Activated naive CD8-positive, alpha-beta T cell treated with anti-CD3 and anti-CD28 coated beads for 36 hours (primary cell): ENCODE results near the gene ENHO. TPM values are rescaled to one million over a fixed set of nuclear protein-coding genes. Genes with fewer than 3 reads are reported as not detected.
"Not testable (repeated sequence)": the region's sequence is repeated elsewhere in the genome, so short reads cannot be mapped to it uniquely, and the experiment has no call there.

Experiments used
- DNase-seq: peaks from one replicate; pipeline ENCODE4 v3.0.0; 2021
- H3K27ac Mint-ChIP-seq: one replicate; pipeline ENCODE4 v1.8.0; 2022; ENCODE audit warnings: mild to moderate bottlenecking, moderate library complexity, mixed read lengths
- H3K27me3 Mint-ChIP-seq: one replicate; pipeline ENCODE4 v1.8.0; 2022; ENCODE audit warnings: mild to moderate bottlenecking, mixed read lengths
- H3K36me3 Mint-ChIP-seq: one replicate; pipeline ENCODE4 v1.8.0; 2021; ENCODE audit warnings: mild to moderate bottlenecking, mixed read lengths
- H3K4me1 Mint-ChIP-seq: one replicate; pipeline ENCODE4 v1.8.0; 2021; ENCODE audit warnings: mixed read lengths
- H3K4me3 Mint-ChIP-seq: one replicate; pipeline ENCODE4 v1.8.0; 2022; ENCODE audit warnings: mild to moderate bottlenecking, moderate library complexity, mixed read lengths
- H3K9me3 Mint-ChIP-seq: one replicate; pipeline ENCODE4 v1.8.0; 2022; ENCODE audit warnings: mixed read lengths
- total RNA-seq, 2 experiments: library from RNA; stranded (reverse); gene quantifications; one replicate each; pipeline ENCODE4 v1.2.3, GENCODE V29; 2021

Gene ENHO
- total RNA-seq, 2 experiments from 2014 or later = 0.27 TPM; not detected in 1

GRCh38 chr9:34550681-34551270, 28.0 kb upstream of the ENHO start:
- Mint-ChIP-seq H3K4me3 (no peak overlapping the region), H3K27me3 (peaks cover 21% of the 10 kb centered on the region), H3K4me1 (no peaks in the 10 kb centered on the region), H3K27ac (no peak overlapping the region), H3K36me3 (no peaks in the 10 kb centered on the region), H3K9me3 (no peaks in the 10 kb centered on the region)
- no peak for DNase-seq

- no peak overlapping the region for H3K27ac Mint-ChIP-seq
- no peak overlapping the region for H3K4me3 Mint-ChIP-seq
- peaks cover 21% of the 10 kb centered on the region for H3K27me3 Mint-ChIP-seq
- H3K36me3 Mint-ChIP-seq = no peaks in the 10 kb centered on the region
- DNase-seq = no peak
- no peaks in the 10 kb centered on the region for H3K4me1 Mint-ChIP-seq
- no peaks in the 10 kb centered on the region for H3K9me3 Mint-ChIP-seq
These were observed 27.4 kb upstream of the ENHO start for GRCh38 chr9:34550016-34550680.

- no peak for DNase-seq
- no peaks in the 10 kb centered on the region for H3K4me1 Mint-ChIP-seq
- H3K27ac Mint-ChIP-seq = no peak overlapping the region
- no peaks in the 10 kb centered on the region for H3K9me3 Mint-ChIP-seq
- no peak overlapping the region for H3K4me3 Mint-ChIP-seq
- H3K27me3 Mint-ChIP-seq = peaks cover 17% of the 10 kb centered on the region
- H3K36me3 Mint-ChIP-seq = no peaks in the 10 kb centered on the region
These were observed 26.6 kb upstream of the ENHO start for GRCh38 chr9:34549407-34549732.

GRCh38 chr9:34547960-34548611, 25.3 kb upstream of the ENHO start:
- H3K4me3 Mint-ChIP-seq = no peak overlapping the region
- H3K4me1 Mint-ChIP-seq = no peaks in the 10 kb centered on the region
- DNase-seq = peak; percentile 37
- no peaks in the 10 kb centered on the region for H3K9me3 Mint-ChIP-seq
- no peaks in the 10 kb centered on the region for H3K36me3 Mint-ChIP-seq
- peaks cover 17% of the 10 kb centered on the region for H3K27me3 Mint-ChIP-seq
- no peak overlapping the region for H3K27ac Mint-ChIP-seq

- DNase-seq = peak; percentile 60
- Mint-ChIP-seq H3K36me3 (no peaks in the 10 kb centered on the region), H3K9me3 (no peaks in the 10 kb centered on the region), H3K4me1 (no peaks in the 10 kb centered on the region), H3K27me3 (peaks cover 17% of the 10 kb centered on the region), H3K27ac (no peak overlapping the region), H3K4me3 (no peak overlapping the region)
These were observed 24.3 kb upstream of the ENHO start for GRCh38 chr9:34546834-34547827.

GRCh38 chr9:34546102-34546833, 23.5 kb upstream of the ENHO start:
- Mint-ChIP-seq H3K27me3 (peaks cover 17% of the 10 kb centered on the region), H3K4me3 (no peak overlapping the region), H3K4me1 (no peaks in the 10 kb centered on the region), H3K9me3 (no peaks in the 10 kb centered on the region), H3K27ac (no peak overlapping the region), H3K36me3 (no peaks in the 10 kb centered on the region)
- no peak for DNase-seq

DNA sequence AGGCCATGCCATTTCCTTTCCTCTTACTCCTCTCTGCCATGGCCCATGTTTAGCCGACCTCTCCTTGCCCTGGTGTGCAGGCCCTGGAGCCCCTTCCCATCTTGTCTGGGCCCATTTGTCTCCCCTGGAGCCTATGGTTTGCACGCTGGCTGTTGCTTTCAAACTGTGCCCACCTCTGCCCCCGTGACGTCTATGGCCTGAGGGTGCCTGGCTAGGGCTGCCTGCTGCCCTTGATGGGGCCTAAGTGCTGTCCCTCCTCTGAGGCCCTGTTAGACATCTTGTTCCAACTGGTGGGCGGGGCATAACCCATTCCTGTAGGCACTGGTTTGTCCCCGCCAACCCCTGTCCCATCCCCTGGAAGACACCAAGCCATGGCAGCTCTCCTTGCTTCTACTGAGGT, 22.7 kb upstream of the ENHO start:
- Mint-ChIP-seq H3K4me1 (no peaks in the 10 kb centered on the region), H3K9me3 (no peaks in the 10 kb centered on the region), H3K36me3 (no peaks in the 10 kb centered on the region), H3K4me3 (no peak overlapping the region), H3K27ac (no peak overlapping the region), H3K27me3 (peaks cover 17% of the 10 kb centered on the region)
- DNase-seq = no peak

- Mint-ChIP-seq H3K27me3 (peaks cover 17% of the 10 kb centered on the region), H3K9me3 (no peaks in the 10 kb centered on the region)
These were observed 21.2 kb upstream of the ENHO start for GRCh38 chr9:34544035-34544434.

DNA sequence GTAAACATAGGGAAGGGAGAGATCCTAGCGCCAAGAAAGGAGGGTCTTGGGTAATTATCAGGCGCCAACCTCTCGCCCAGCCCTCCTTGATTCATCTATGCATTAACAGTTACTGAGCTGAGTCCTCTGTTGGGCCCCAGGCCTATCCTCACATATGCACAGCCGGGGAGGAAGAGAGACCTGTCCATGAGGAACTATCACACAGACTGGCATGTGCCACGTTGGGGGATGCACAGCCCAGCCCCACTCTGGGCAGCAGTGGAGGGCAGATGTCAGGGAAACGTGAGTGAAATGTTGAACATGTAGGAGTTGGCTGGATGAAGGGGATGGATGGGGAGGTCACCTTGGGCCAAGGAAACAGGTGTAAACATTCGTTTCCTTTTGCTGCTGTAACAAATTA, 18.8 kb upstream of the ENHO start:
- Mint-ChIP-seq H3K9me3 (no peaks in the 10 kb centered on the region), H3K4me3 (no peak overlapping the region), H3K27me3 (peaks cover 5% of the 10 kb centered on the region), H3K36me3 (no peaks in the 10 kb centered on the region), H3K4me1 (no peaks in the 10 kb centered on the region), H3K27ac (no peak overlapping the region)
- DNase-seq = no peak

More at GRCh38 chr9:34544035-34544434, 21.2 kb upstream of the ENHO start:
- Mint-ChIP-seq H3K4me1 (no peaks in the 10 kb centered on the region), H3K36me3 (no peaks in the 10 kb centered on the region), H3K4me3 (no peak overlapping the region), H3K27ac (no peak overlapping the region)
- DNase-seq = no peak

DNA sequence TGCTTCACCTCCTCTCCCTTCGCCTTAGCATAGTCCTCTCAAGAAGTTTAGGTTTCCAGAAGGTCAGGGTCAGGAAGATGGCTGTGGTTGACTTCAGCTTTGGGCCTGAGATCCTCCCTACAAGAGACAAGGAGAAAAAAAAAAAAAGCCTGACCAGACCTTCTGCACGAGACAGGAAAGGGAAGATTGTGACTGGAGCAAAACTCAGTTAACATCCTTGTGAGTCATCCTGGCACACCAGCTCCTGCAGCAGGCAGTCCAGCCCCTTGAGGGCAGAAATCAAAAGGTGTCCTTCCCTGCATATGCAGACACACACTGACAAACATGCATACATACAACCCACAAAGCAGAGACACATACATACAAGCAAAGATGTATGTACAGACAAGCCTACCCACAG, 18.0 kb upstream of the ENHO start:
- H3K4me3 Mint-ChIP-seq = no peak overlapping the region
- no peak for DNase-seq
- H3K27me3 Mint-ChIP-seq = no peaks in the 10 kb centered on the region
- no peaks in the 10 kb centered on the region for H3K4me1 Mint-ChIP-seq
- no peak overlapping the region for H3K27ac Mint-ChIP-seq
- no peaks in the 10 kb centered on the region for H3K9me3 Mint-ChIP-seq
- no peaks in the 10 kb centered on the region for H3K36me3 Mint-ChIP-seq

GRCh38 chr9:34536685-34537084, 13.9 kb upstream of the ENHO start:
- Mint-ChIP-seq H3K4me1 (no peaks in the 10 kb centered on the region), H3K9me3 (no peaks in the 10 kb centered on the region), H3K27ac (no peak overlapping the region), H3K36me3 (no peaks in the 10 kb centered on the region), H3K27me3 (peaks cover 26% of the 10 kb centered on the region), H3K4me3 (no peak overlapping the region)
- no peak for DNase-seq

DNA sequence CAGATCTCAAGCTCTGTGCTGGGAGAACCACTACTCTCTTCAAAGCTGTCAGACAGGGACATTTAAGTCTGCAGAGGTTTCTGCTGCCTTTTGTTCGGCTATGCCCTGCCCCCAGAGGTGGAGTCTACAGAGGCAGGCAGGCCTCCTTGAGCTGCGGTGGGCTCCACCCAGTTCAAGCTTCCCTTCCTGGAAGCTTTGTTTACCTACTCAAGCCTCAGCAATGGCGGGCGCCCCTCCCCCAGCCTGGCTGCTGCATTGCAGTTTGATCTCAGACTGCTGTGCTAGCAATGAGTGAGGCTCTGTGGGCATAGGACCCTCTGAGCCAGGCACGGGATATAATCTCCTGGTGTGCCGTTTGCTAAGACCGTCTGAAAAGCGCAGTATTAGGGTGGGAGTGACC, 9.3 kb upstream of the ENHO start:
- H3K4me1 Mint-ChIP-seq, H3K36me3 Mint-ChIP-seq, H3K27ac Mint-ChIP-seq, DNase-seq, H3K4me3 Mint-ChIP-seq, H3K9me3 Mint-ChIP-seq: not testable (repeated sequence)
- H3K27me3 Mint-ChIP-seq = peaks cover 54% of the 10 kb centered on the region

DNA sequence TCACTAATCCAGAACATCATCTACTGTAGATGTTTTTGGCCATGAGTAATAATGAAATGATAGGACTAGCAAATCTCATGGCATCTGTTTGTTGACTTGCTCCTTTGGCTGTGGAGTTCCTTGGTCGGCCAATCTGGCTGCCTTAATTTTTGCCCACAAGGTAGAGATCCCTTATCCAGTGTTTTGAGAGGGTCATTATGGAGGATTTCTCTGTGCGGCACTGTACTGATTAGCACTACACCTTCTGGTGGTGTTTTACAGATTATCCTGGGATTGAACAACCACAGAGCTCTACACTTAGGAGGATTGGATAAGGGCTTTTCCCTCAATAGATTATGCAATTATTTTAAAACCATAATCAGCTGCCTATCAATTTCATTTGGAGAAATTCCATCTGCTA, 3.2 kb upstream of the ENHO start:
- Mint-ChIP-seq H3K27me3 (peaks cover 44% of the 10 kb centered on the region), H3K36me3 (no peaks in the 10 kb centered on the region), H3K9me3 (no peaks in the 10 kb centered on the region), H3K27ac (no peak overlapping the region), H3K4me1 (peaks cover 19% of the 10 kb centered on the region), H3K4me3 (no peak overlapping the region)
- DNase-seq = no peak

- Mint-ChIP-seq H3K4me1 (peaks cover 19% of the 10 kb centered on the region), H3K9me3 (no peaks in the 10 kb centered on the region), H3K36me3 (no peaks in the 10 kb centered on the region), H3K27ac (no peak overlapping the region), H3K4me3 (no peak overlapping the region), H3K27me3 (peaks cover 30% of the 10 kb centered on the region)
- no peak for DNase-seq
These were observed 1.6 kb upstream of the ENHO start for GRCh38 chr9:34524349-34524748.
